H9 (cell line): ENCODE measurements around the gene KIAA0825. TPM values are rescaled to one million over a fixed set of nuclear protein-coding genes. Genes with fewer than 3 reads are reported as not detected.

Experiments used
- DNase-seq: peaks from one replicate; pipeline ENCODE4 v3.0.0-alpha.2; 2017
- H2AFZ ChIP-seq: one replicate; pipeline ENCODE4 v1.6.1; 2013; ENCODE audit warnings: mild to moderate bottlenecking, low read length, control low read depth, moderate library complexity
- H2AK5ac ChIP-seq: 2 replicates; pipeline ENCODE4 v1.6.1; 2013; ENCODE audit warnings: low read length, control low read depth, mixed read lengths; ENCODE audit not compliant: insufficient read length
- H2BK120ac ChIP-seq: one replicate; pipeline ENCODE4 v1.6.1; 2013; ENCODE audit warnings: low read depth, mild to moderate bottlenecking, low read length, control low read depth, inconsistent platforms; ENCODE audit not compliant: poor library complexity, severe bottlenecking
- H2BK12ac ChIP-seq: 2 replicates; pipeline ENCODE4 v1.6.1; 2013; ENCODE audit warnings: low read length, control low read depth, mixed read lengths, low read depth; ENCODE audit not compliant: insufficient read length
- H2BK15ac ChIP-seq: 2 replicates; pipeline ENCODE4 v1.6.1; 2013; ENCODE audit warnings: low read depth, low read length, control low read depth
- H2BK20ac ChIP-seq: one replicate; pipeline ENCODE4 v1.6.1; 2013; ENCODE audit warnings: low read depth, mild to moderate bottlenecking, low read length, control low read depth, inconsistent platforms; ENCODE audit not compliant: poor library complexity, severe bottlenecking
- H2BK5ac ChIP-seq: 2 replicates; pipeline ENCODE4 v1.6.1; 2013; ENCODE audit warnings: low read length, control low read depth, mixed read lengths; ENCODE audit not compliant: insufficient read length
- H3K14ac ChIP-seq: 2 replicates; pipeline ENCODE4 v1.6.1; 2013; ENCODE audit warnings: low read length, control low read depth; ENCODE audit not compliant: insufficient read depth
- H3K18ac ChIP-seq: 2 replicates; pipeline ENCODE4 v1.6.1; 2013; ENCODE audit warnings: low read depth, mild to moderate bottlenecking, mixed read lengths, low read length, control low read depth; ENCODE audit not compliant: insufficient read length
- H3K23ac ChIP-seq: 2 replicates; pipeline ENCODE4 v1.6.1; 2013; ENCODE audit warnings: low read length, control low read depth, mixed read lengths, low read depth; ENCODE audit not compliant: insufficient read length
- H3K23me2 ChIP-seq: 2 replicates; pipeline ENCODE4 v1.6.1; 2013; ENCODE audit warnings: low read depth, mild to moderate bottlenecking, mixed read lengths, low read length, control low read depth; ENCODE audit not compliant: insufficient read length, poor library complexity, severe bottlenecking
- H3K27ac ChIP-seq: 2 replicates; pipeline ENCODE4 v1.5.1; 2013; ENCODE audit warnings: low read length, control low read depth, mixed read lengths, low read depth; ENCODE audit not compliant: insufficient read length
- H3K27me3 ChIP-seq: 2 replicates; pipeline ENCODE4 v1.6.1; 2013; ENCODE audit warnings: low read length, control low read depth, inconsistent platforms; ENCODE audit not compliant: insufficient read depth
- H3K4ac ChIP-seq: 2 replicates; pipeline ENCODE4 v1.6.1; 2013; ENCODE audit warnings: low read depth, mild to moderate bottlenecking, control low read depth, inconsistent platforms, low read length, moderate library complexity
- H3K4me1 ChIP-seq: 2 replicates; pipeline ENCODE4 v1.6.1; 2013; ENCODE audit warnings: low read length, control low read depth, inconsistent platforms; ENCODE audit not compliant: insufficient read depth
- H3K4me2 ChIP-seq: 2 replicates; pipeline ENCODE4 v1.6.1; 2013; ENCODE audit warnings: low read length, control low read depth, mixed read lengths; ENCODE audit not compliant: insufficient read length, insufficient read depth
- H3K56ac ChIP-seq: 2 replicates; pipeline ENCODE4 v1.6.1; 2013; ENCODE audit warnings: low read depth, mild to moderate bottlenecking, mixed read lengths, low read length, control low read depth; ENCODE audit not compliant: insufficient read length
- H3K79me1 ChIP-seq: 2 replicates; pipeline ENCODE4 v1.6.1; 2013; ENCODE audit warnings: low read depth, mild to moderate bottlenecking, moderate library complexity, low read length, control low read depth, inconsistent platforms; ENCODE audit not compliant: insufficient read depth, poor library complexity, severe bottlenecking
- H3K79me2 ChIP-seq: 2 replicates; pipeline ENCODE4 v1.6.1; 2013; ENCODE audit warnings: low read length, control low read depth, inconsistent platforms; ENCODE audit not compliant: insufficient read depth
- H3K9ac ChIP-seq: 2 replicates; pipeline ENCODE4 v1.6.1; 2013; ENCODE audit warnings: low read length, control low read depth, mixed read lengths; ENCODE audit not compliant: insufficient read length; ENCODE audit errors: extremely low read depth
- H3K9me3 ChIP-seq: one replicate; pipeline ENCODE4 v1.6.1; 2013; ENCODE audit warnings: low read depth, low read length, inconsistent platforms; ENCODE audit not compliant: control insufficient read depth
- H3T11ph ChIP-seq: one replicate; pipeline ENCODE4 v1.6.1; 2013; ENCODE audit warnings: mild to moderate bottlenecking, low read length, control low read depth, inconsistent platforms
- H4K20me1 ChIP-seq: one replicate; pipeline ENCODE4 v1.6.1; 2013; ENCODE audit not compliant: control insufficient read depth, insufficient read length, insufficient read depth
- H4K5ac ChIP-seq: 2 replicates; pipeline ENCODE4 v1.6.1; 2013; ENCODE audit warnings: low read depth, mild to moderate bottlenecking, mixed read lengths, low read length, control low read depth; ENCODE audit not compliant: insufficient read length
- H4K8ac ChIP-seq: replicated peaks from 2 replicates; pipeline ENCODE4 v1.6.1; 2013; ENCODE audit warnings: low read length, control low read depth, mixed read lengths, low read depth; ENCODE audit not compliant: insufficient read length
- H4K91ac ChIP-seq: 2 replicates; pipeline ENCODE4 v1.6.1; 2013; ENCODE audit warnings: low read depth, mild to moderate bottlenecking, moderate library complexity, mixed read lengths, low read length, control low read depth; ENCODE audit not compliant: insufficient read length
- H3K27ac Mint-ChIP-seq, 3 experiments: 2 replicates in 2 of 3; 3 replicates in 1 of 3; pipeline ENCODE4 v1.8.0; 2020 to 2021; ENCODE audit warnings: mixed read lengths in 3 of 3, mild to moderate bottlenecking in 1 of 3, moderate library complexity in 1 of 3
- H3K27me3 Mint-ChIP-seq: 2 replicates; pipeline ENCODE4 v1.8.0; 2021; ENCODE audit warnings: low read depth, mild to moderate bottlenecking, moderate library complexity, mixed read lengths
- H3K36me3 Mint-ChIP-seq, 3 experiments: 2 replicates in 2 of 3; 3 replicates in 1 of 3; pipeline ENCODE4 v1.8.0; 2020 to 2021; ENCODE audit warnings: low read depth in 3 of 3, mixed read lengths in 3 of 3; ENCODE audit not compliant: insufficient read depth in 1 of 3
- H3K4me1 Mint-ChIP-seq, 2 experiments: 2 replicates each; pipeline ENCODE4 v1.8.0; 2020; ENCODE audit warnings: mixed read lengths in 2 of 2
- H3K4me3 Mint-ChIP-seq, 2 experiments: 2 replicates in 1 of 2; 3 replicates in 1 of 2; pipeline ENCODE4 v1.8.0; 2020 to 2021; ENCODE audit warnings: mild to moderate bottlenecking in 2 of 2, mixed read lengths in 2 of 2, moderate library complexity in 1 of 2
- H3K9me3 Mint-ChIP-seq, 2 experiments: 2 replicates in 1 of 2; 3 replicates in 1 of 2; pipeline ENCODE4 v1.8.0; 2020; ENCODE audit warnings: mild to moderate bottlenecking in 2 of 2, mixed read lengths in 2 of 2, moderate library complexity in 1 of 2
- WGBS: extraction: QIAGEN DNeasy Blood & Tissue Kit; methylation state at CpG from one replicate; pipeline ENCODE4 v1.1.7; 2013; ENCODE audit warnings: missing lambda C conversion rate, low lambda C conversion rate, mixed read lengths; ENCODE audit not compliant: insufficient read length; ENCODE audit errors: extremely low coverage; 5-methylcytosine and 5-hydroxymethylcytosine counted together
- total RNA-seq: library from RNA; stranded (reverse); gene quantifications from 2 replicates; pipeline ENCODE4 v1.2.1, GENCODE V29; 2021
- TF ChIP-seq, protein P1 (sequence below): fragments of 200-600 bp; sonication (generic); conservative IDR thresholded peaks from 3 replicates; pipeline ENCODE4 v1.8.0; 2021; ENCODE audit warnings: antibody characterized with exemption, mild to moderate bottlenecking

The KIAA0825 gene
- total RNA-seq, 1 experiment from 2014 or later = 1.8 TPM

DNA sequence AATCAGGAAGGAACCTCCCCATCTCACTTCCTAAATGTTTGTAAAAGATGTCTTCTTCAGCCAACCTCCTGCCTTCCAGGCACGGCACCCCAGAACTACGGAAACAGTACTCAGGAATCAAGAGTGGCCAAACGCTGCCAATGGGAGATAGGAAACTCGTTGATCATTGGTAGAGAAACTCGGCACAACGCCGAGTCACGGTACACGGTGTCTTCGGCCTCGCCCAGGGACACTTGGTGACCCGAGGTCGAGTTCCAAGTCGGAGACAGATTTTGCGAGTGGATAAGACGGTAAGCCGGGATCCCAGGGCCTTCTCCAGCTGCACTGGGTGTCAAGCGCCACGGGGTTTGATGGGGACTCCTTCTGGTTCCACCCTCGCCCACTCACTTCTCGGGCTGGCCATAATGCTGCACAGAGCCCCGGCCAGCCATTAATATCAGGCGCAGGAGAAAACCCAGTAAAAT, 343 bp downstream of the KIAA0825 start:
- no peak overlapping the region for H3T11ph ChIP-seq
- H3K9ac ChIP-seq = peak overlapping the region; percentile 79
- H3K4me3 Mint-ChIP-seq = peak overlapping the region; percentile 85 to 90
- H3K4me1 Mint-ChIP-seq = peaks cover 36 to 42% of the 10 kb centered on the region in 2 experiments
- H2BK12ac ChIP-seq = no peak overlapping the region
- H4K8ac ChIP-seq = no peak overlapping the region
- H3K4ac ChIP-seq = no peak overlapping the region
- WGBS = no CpG with 5 or more reads among the region's 23 CpGs
- no peak overlapping the region for H2BK5ac ChIP-seq
- no peak overlapping the region for H3K23ac ChIP-seq
- no peaks in the 10 kb centered on the region for H4K20me1 ChIP-seq
- H3K9me3 ChIP-seq = no peaks in the 10 kb centered on the region
- no peak overlapping the region for H3K56ac ChIP-seq
- no peak overlapping the region for H4K5ac ChIP-seq
- H3K4me1 ChIP-seq = peaks cover 5% of the 10 kb centered on the region; the same call in 1 of the 2 replicates
- H3K36me3 Mint-ChIP-seq = no peaks in the 10 kb centered on the region
- no peak overlapping the region for H3K18ac ChIP-seq
- no peak overlapping the region for H4K91ac ChIP-seq
- H3K27ac Mint-ChIP-seq = peak overlapping the region; percentile 56 to 92 (median 70)
- peaks cover 4% of the 10 kb centered on the region for H3K79me1 ChIP-seq
- H2AFZ ChIP-seq = peak overlapping the region; percentile 33
- H3K27me3 Mint-ChIP-seq = no peaks in the 10 kb centered on the region
- TF ChIP-seq, protein P1, sequence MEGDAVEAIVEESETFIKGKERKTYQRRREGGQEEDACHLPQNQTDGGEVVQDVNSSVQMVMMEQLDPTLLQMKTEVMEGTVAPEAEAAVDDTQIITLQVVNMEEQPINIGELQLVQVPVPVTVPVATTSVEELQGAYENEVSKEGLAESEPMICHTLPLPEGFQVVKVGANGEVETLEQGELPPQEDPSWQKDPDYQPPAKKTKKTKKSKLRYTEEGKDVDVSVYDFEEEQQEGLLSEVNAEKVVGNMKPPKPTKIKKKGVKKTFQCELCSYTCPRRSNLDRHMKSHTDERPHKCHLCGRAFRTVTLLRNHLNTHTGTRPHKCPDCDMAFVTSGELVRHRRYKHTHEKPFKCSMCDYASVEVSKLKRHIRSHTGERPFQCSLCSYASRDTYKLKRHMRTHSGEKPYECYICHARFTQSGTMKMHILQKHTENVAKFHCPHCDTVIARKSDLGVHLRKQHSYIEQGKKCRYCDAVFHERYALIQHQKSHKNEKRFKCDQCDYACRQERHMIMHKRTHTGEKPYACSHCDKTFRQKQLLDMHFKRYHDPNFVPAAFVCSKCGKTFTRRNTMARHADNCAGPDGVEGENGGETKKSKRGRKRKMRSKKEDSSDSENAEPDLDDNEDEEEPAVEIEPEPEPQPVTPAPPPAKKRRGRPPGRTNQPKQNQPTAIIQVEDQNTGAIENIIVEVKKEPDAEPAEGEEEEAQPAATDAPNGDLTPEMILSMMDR = no peak
- no peak overlapping the region for H2BK15ac ChIP-seq
- DNase-seq = peak; percentile 67
- peaks cover 2% of the 10 kb centered on the region; the same call in 1 of the 2 replicates for H3K79me2 ChIP-seq
- no peak overlapping the region for H3K14ac ChIP-seq
- no peak overlapping the region for H2BK20ac ChIP-seq
- H3K27me3 ChIP-seq = no peaks in the 10 kb centered on the region
- peaks cover 11% of the 10 kb centered on the region for H3K23me2 ChIP-seq
- H3K4me2 ChIP-seq = peak overlapping the region; percentile 64
- no peak overlapping the region for H2BK120ac ChIP-seq
- H3K9me3 Mint-ChIP-seq = no peaks in the 10 kb centered on the region
- no peak overlapping the region for H2AK5ac ChIP-seq
- H3K27ac ChIP-seq = peak overlapping the region; percentile 37
